GM12864 (cell line): ENCODE measurements around the gene CLDN22.

Experiments used
- DNase-seq: peaks from one replicate; pipeline ENCODE4 v3.0.0-alpha.2; 2011; ENCODE audit warnings: low read depth
- H3K4me3 ChIP-seq: 2 replicates; pipeline ENCODE4 v1.5.1; 2011; ENCODE audit warnings: mild to moderate bottlenecking, low read depth, low read length, control low read depth
- CTCF ChIP-seq: IDR thresholded peaks from 2 replicates; pipeline ENCODE4 v1.5.1; 2011; ENCODE audit warnings: low read depth, mild to moderate bottlenecking, moderate library complexity, low read length, control low read depth, inconsistent platforms; ENCODE audit errors: missing control alignments

The CLDN22 gene

GRCh38 chr4:183300070-183300469, 20.0 kb downstream of the CLDN22 start:
- no peak for DNase-seq
- H3K4me3 ChIP-seq = no peak overlapping the region
- TF ChIP-seq CTCF = no peak

- no peak for DNase-seq
- TF ChIP-seq CTCF = no peak
- no peak overlapping the region for H3K4me3 ChIP-seq
Measured at GRCh38 chr4:183299464-183299863, 20.6 kb downstream of the CLDN22 start.

- no peak for DNase-seq
- no peak for TF ChIP-seq CTCF
- H3K4me3 ChIP-seq = no peak overlapping the region
Measured at GRCh38 chr4:183297675-183298074, 22.4 kb downstream of the CLDN22 start.

- no peak for TF ChIP-seq CTCF
- DNase-seq = no peak
- no peak overlapping the region for H3K4me3 ChIP-seq
Measured at GRCh38 chr4:183295711-183296110, 24.4 kb downstream of the CLDN22 start.

GRCh38 chr4:183291070-183291469, 29.0 kb downstream of the CLDN22 start:
- no peak overlapping the region for H3K4me3 ChIP-seq
- no peak for DNase-seq
- no peak for TF ChIP-seq CTCF

- TF ChIP-seq CTCF = no peak
- no peak overlapping the region for H3K4me3 ChIP-seq
- DNase-seq = no peak
Measured at GRCh38 chr4:183289688-183290087, 30.4 kb downstream of the CLDN22 start.

GRCh38 chr4:183288955-183289354, 31.1 kb downstream of the CLDN22 start:
- peak; percentile 20 for TF ChIP-seq CTCF
- no peak for DNase-seq
- H3K4me3 ChIP-seq = no peak overlapping the region
